Left forelimb (tissue), 1 donor: Measurements from ENCODE around the gene UBE2N.

ENCODE experiments used
- DNase-seq: peaks from one replicate; pipeline ENCODE4 v3.0.0-alpha.2; 2018; ENCODE audit warnings: low spot score

Gene UBE2N, protein sequence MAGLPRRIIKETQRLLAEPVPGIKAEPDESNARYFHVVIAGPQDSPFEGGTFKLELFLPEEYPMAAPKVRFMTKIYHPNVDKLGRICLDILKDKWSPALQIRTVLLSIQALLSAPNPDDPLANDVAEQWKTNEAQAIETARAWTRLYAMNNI

GRCh38 chr12:93441617-93442410 is at the start of gene UBE2N:
Gene UBE2N, minus strand, starts transcription at chr12:93441947. Its CDS starts 63 bp downstream, at chr12:93441884.
- peak; percentile 98 for DNase-seq

DNA sequence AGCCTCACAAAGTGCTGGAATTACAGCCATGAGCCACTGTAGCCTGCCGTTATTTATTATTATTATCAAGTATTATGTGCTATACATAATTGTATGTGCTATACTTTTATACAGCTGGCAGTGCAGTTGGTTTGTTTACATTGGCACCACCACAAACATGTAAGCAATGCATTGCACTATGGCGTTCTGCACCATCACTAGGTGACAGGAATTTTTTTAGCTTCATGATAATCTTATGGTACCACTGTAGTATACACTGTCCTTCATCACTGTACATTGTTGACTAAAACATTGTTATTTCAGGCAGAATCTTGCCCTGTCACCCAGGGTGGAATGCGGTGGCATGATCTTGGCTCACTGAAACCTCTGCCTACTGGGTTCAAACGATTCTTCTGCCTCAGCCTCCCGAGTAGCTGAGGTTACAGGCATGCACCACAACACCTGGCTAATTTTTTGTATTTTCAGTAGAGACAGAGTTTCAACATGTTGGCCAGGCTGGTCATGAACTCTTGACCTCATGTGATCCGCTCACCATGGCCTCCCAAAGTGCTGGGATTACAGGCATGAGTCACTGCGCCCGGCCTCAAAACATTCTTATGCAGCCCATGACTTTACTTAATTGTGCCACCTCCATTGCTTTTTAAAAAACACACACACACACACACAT is 42.7 kb upstream of the UBE2N start:
- no peak for DNase-seq

GRCh38 chr12:93483151-93483807 is 41.5 kb upstream of the UBE2N start:
- no peak for DNase-seq

- DNase-seq = no peak
Observed at GRCh38 chr12:93482721-93483120, 41.0 kb upstream of the UBE2N start.

GRCh38 chr12:93476555-93476954 is 34.8 kb upstream of the UBE2N start:
- DNase-seq = no peak

DNA sequence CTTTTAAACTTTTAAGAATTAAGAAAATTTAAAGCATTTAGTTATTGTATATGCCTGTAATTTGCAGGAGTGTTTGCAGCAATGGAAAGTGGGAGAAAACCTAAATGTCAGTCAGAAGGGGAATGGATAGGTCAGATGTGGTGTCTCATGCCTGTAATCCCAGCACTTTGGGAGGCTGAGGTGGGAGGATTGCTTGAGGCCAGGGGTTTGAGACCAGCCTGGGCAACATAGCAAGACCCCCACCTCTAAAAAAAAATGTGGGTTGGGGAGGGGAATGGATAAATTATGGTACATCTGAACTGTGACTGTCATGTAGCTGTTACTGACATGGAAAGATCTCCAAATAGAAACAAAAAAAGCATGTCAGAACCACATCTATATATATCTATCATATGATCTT is 27.6 kb upstream of the UBE2N start:
- no peak for DNase-seq

- no peak for DNase-seq
Observed at GRCh38 chr12:93468008-93468371, 26.2 kb upstream of the UBE2N start.

- peak; percentile 97 for DNase-seq
Observed at GRCh38 chr12:93467351-93468007, 25.7 kb upstream of the UBE2N start, which contains the start of gene MRPL42. Gene MRPL42, plus strand, starts transcription at chr12:93467514. Its CDS starts 1,772 bp downstream, at chr12:93469286.

GRCh38 chr12:93466625-93467350 is 25.0 kb upstream of the UBE2N start:
- DNase-seq = no peak

- no peak for DNase-seq
Observed at GRCh38 chr12:93465841-93466240, 24.1 kb upstream of the UBE2N start.

DNA sequence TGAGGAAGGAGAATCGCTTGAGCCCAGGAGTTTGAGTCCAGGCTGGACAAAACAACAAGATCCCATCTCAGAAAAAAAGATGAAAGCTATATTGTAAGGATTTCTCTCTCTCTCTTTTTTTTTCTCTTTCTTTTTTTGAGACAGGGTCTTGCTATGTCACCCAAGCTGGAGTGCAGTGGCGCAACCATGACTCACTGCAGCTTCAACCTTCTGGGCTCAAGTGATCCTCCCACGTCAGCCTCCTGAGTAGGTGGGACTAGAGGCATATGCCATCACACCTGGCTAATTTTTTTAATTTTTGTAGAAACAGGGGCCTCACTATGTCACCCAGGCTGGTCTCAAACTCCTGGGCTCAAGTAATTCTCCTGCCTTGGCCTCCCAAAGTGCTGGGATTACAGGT is 19.8 kb upstream of the UBE2N start:
- no peak for DNase-seq

GRCh38 chr12:93460902-93461301 is 19.2 kb upstream of the UBE2N start:
- DNase-seq = no peak

GRCh38 chr12:93460003-93460402 is 18.3 kb upstream of the UBE2N start:
- no peak for DNase-seq

DNA sequence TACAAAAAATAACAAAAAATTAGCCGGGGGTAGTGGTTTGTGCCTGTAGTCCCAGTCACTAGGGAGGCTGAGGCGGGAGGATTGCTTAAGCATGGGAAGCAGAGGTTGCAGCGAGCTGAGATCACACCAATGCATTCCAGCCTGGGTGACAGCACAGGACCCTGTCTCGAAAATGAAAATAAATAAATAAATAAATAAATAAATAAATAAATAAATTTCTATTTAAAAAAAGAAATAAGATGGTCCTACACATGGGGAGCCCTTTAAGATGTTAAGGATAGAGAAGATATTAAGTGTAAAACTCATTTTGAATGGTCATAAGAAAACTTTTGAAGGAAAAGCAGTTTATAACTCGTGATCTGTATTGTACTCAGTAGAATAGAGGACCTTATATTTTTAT is 17.4 kb upstream of the UBE2N start:
- DNase-seq = no peak

DNA sequence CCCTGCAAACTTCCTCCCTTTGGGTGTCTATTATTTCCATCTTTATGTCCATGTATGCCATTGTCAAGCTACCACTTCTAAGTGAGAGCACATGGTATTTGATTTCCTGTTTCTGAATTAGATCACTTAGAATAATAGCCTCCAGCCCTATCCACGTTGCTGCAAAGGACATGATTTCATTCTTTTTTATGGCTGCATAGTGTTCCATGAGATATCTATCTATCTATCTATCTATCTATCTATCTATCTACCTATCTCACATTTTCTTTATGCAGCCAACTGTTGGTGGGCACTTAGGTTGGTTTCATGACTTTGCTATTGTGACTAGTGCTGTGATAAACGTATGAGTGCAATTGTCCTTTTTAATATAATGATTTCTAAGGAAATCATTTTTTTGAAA is 14.3 kb upstream of the UBE2N start:
- no peak for DNase-seq

GRCh38 chr12:93453633-93454032 is 11.9 kb upstream of the UBE2N start:
- no peak for DNase-seq

GRCh38 chr12:93451423-93452158 is 9.8 kb upstream of the UBE2N start:
- DNase-seq = no peak

DNA sequence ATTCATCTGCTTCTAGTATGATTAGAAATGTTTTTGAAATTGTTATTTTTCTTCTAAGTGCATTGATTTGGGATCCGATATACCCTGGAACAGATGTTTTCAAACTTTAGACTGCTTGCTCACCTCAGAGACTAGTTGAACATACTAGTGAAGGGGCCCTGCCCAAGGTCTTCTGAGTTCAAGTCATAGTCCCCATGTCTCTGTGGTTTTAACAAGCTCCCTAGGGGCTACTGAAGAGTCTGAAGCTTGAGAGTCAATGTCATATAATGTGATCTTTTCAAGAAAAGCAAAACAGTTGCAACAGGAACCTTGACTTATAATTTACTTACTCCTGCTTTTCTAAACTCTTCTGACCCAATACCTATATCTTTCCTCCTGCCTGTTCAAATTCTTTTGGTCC is 7.5 kb upstream of the UBE2N start:
- DNase-seq = no peak

DNA sequence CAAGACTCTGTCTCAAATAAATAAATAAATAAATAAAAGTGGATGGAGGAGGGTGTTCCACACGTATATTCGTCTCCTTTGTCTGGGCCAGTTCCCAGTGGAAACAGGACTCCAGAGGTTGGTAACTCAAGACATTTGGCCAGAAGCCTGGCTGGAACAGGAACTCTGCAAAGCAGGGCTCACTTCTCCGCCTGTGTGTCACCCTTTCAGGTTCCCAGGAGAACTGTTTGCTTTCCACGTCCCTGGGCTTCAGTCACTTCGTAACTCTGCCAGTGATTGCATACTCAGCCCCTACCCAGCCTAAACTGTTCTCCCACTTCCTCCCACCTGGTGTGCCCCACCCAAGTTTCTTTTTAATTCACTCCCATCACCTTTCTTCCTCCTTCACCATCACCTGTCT is 7.0 kb upstream of the UBE2N start:
- DNase-seq = no peak

- DNase-seq = no peak
Observed at GRCh38 chr12:93447555-93448290, 6.0 kb upstream of the UBE2N start.
